WTC11 (cell line): ENCODE measurements around the gene CTTNBP2NL. TPM values are rescaled to one million over a fixed set of nuclear protein-coding genes. Genes with fewer than 3 reads are reported as not detected.

Source experiments
- ATAC-seq: fragments of 200-7000 bp; cut with Tn5 transposase; 2 replicates; pipeline ENCODE4 v1.10.0; 2021; ENCODE audit warnings: mild to moderate bottlenecking, moderate library complexity
- CTCF ChIA-PET: fragments of 300-600 bp; sonication (Branson Sonifier 250); formaldehyde crosslinking; loops from one replicate; lab custom pipeline; 2021; ENCODE audit warnings: antibody characterized with exemption; lab: Charles Lee
- POLR2A ChIA-PET: fragments of 350-600 bp; sonication (Branson Sonifier 250); formaldehyde crosslinking; loops from one replicate; lab custom pipeline; 2021; ENCODE audit warnings: antibody characterized with exemption; lab: Charles Lee
- DNase-seq: peaks from one replicate; pipeline ENCODE4 v3.0.0; 2021; ENCODE audit warnings: low spot score
- H3K27ac Mint-ChIP-seq: 2 replicates; pipeline ENCODE4 v1.8.0; 2021; ENCODE audit warnings: mixed read lengths
- H3K27me3 Mint-ChIP-seq: 2 replicates; pipeline ENCODE4 v1.8.0; 2021; ENCODE audit warnings: low read depth, mild to moderate bottlenecking, moderate library complexity, mixed read lengths
- H3K36me3 Mint-ChIP-seq: 2 replicates; pipeline ENCODE4 v1.8.0; 2021; ENCODE audit warnings: mixed read lengths
- H3K4me1 Mint-ChIP-seq: 2 replicates; pipeline ENCODE4 v1.8.0; 2022; ENCODE audit warnings: mixed read lengths
- H3K4me3 Mint-ChIP-seq: 2 replicates; pipeline ENCODE4 v1.8.0; 2021; ENCODE audit warnings: mild to moderate bottlenecking, moderate library complexity, mixed read lengths
- H3K9me3 Mint-ChIP-seq: 2 replicates; pipeline ENCODE4 v1.8.0; 2021; ENCODE audit warnings: mixed read lengths
- ATF3 ChIP-seq: sonication (generic); formaldehyde crosslinking; conservative IDR thresholded peaks from 2 replicates; pipeline ENCODE4 v1.8.1; 2022; ENCODE audit warnings: mild to moderate bottlenecking, missing genetic modification reagents
- E2F4 ChIP-seq: sonication (generic); formaldehyde crosslinking; IDR thresholded peaks from 2 replicates; pipeline ENCODE4 v1.8.1; 2022; ENCODE audit warnings: low read depth, mild to moderate bottlenecking, moderate library complexity, missing genetic modification reagents, borderline replicate concordance
- EMX1 ChIP-seq: fragments of 250-450 bp; sonication (Bioruptor Pico); IDR thresholded peaks from 2 replicates; pipeline ENCODE4 v1.8.0; 2021; ENCODE audit warnings: mild to moderate bottlenecking
- HMGXB4 ChIP-seq: sonication (generic); formaldehyde crosslinking; IDR thresholded peaks from 2 replicates; pipeline ENCODE4 v1.8.1; 2023; ENCODE audit warnings: mild to moderate bottlenecking, moderate library complexity, missing genetic modification reagents
- IRF2 ChIP-seq: sonication (generic); formaldehyde crosslinking; IDR thresholded peaks from 2 replicates; pipeline ENCODE4 v1.8.0; 2022; ENCODE audit warnings: low read depth, missing genetic modification reagents, borderline replicate concordance
- JUN ChIP-seq: sonication (generic); formaldehyde crosslinking; IDR thresholded peaks from 2 replicates; pipeline ENCODE4 v1.8.0; 2023; ENCODE audit warnings: mild to moderate bottlenecking, missing genetic modification reagents
- MAX ChIP-seq: sonication (generic); formaldehyde crosslinking; IDR thresholded peaks from 2 replicates; pipeline ENCODE4 v1.8.0; 2022; ENCODE audit warnings: mild to moderate bottlenecking, missing genetic modification reagents
- MYBL2 ChIP-seq: sonication (generic); formaldehyde crosslinking; IDR thresholded peaks from 2 replicates; pipeline ENCODE4 v1.8.1; 2023; ENCODE audit warnings: mild to moderate bottlenecking, moderate library complexity, missing genetic modification reagents
- NFE2L1 ChIP-seq: sonication (generic); formaldehyde crosslinking; IDR thresholded peaks from 2 replicates; pipeline ENCODE4 v1.8.1; 2023; ENCODE audit warnings: missing genetic modification reagents
- PRDM15 ChIP-seq: sonication (generic); formaldehyde crosslinking; IDR thresholded peaks from 2 replicates; pipeline ENCODE4 v1.8.0; 2022; ENCODE audit warnings: missing genetic modification reagents
- SP1 ChIP-seq: sonication (generic); formaldehyde crosslinking; conservative IDR thresholded peaks from 2 replicates; pipeline ENCODE4 v1.8.1; 2022; ENCODE audit warnings: missing genetic modification reagents
- TP53 ChIP-seq: sonication (generic); formaldehyde crosslinking; IDR thresholded peaks from 2 replicates; pipeline ENCODE4 v1.8.1; 2023; ENCODE audit warnings: mild to moderate bottlenecking, missing genetic modification reagents
- USF1 ChIP-seq: sonication (generic); formaldehyde crosslinking; IDR thresholded peaks from 2 replicates; pipeline ENCODE4 v1.8.0; 2022; ENCODE audit warnings: mild to moderate bottlenecking, missing genetic modification reagents
- USF2 ChIP-seq: sonication (generic); formaldehyde crosslinking; IDR thresholded peaks from 2 replicates; pipeline ENCODE4 v1.8.1; 2023; ENCODE audit warnings: mild to moderate bottlenecking, missing genetic modification reagents, moderate library complexity
- ZBTB43 ChIP-seq: sonication (generic); formaldehyde crosslinking; IDR thresholded peaks from 2 replicates; pipeline ENCODE4 v1.8.1; 2023; ENCODE audit warnings: mild to moderate bottlenecking, missing genetic modification reagents
- ZNF121 ChIP-seq: sonication (generic); formaldehyde crosslinking; IDR thresholded peaks from 2 replicates; pipeline ENCODE4 v1.8.0; 2023; ENCODE audit warnings: missing genetic modification reagents
- ZNF425 ChIP-seq: fragments of 250-450 bp; sonication (Bioruptor Pico); conservative IDR thresholded peaks from 2 replicates; pipeline ENCODE4 v1.9.0; 2021; ENCODE audit warnings: mild to moderate bottlenecking
- ZNF532 ChIP-seq: fragments of 250-450 bp; sonication (Bioruptor Pico); IDR thresholded peaks from 2 replicates; pipeline ENCODE4 v1.9.0; 2021; ENCODE audit warnings: mild to moderate bottlenecking, borderline replicate concordance
- total RNA-seq: library from RNA; stranded (reverse); gene quantifications from 3 replicates; pipeline ENCODE4 v1.2.3, GENCODE V29; 2021

The CTTNBP2NL gene
- total RNA-seq, 1 experiment from 2014 or later: 32.8 TPM

GRCh38 chr1:112462953-112463279, 66.9 kb downstream of the CTTNBP2NL start (continued):
- TF ChIP-seq ZNF532 (CRISPR knock-in tag): no peak

GRCh38 chr1:112464501-112464900, 68.5 kb downstream of the CTTNBP2NL start:
- no peaks in the 10 kb centered on the region for H3K9me3 Mint-ChIP-seq
- ChIA-PET CTCF (interaction anchor here (1.3 to 5.1 kb wide), 7 partner anchors 9 to 166 kb away, joined by 5 to 80 read pairs (median 5); partner anchors contain the start of gene CTTNBP2NL), POLR2A (no interaction called here)
- peaks cover 24% of the 10 kb centered on the region for H3K27me3 Mint-ChIP-seq
- DNase-seq (no peak), ATAC-seq (no peak; the same call in 1 of the 2 replicates)
- H3K4me1 Mint-ChIP-seq: peaks cover 41% of the 10 kb centered on the region
- H3K36me3 Mint-ChIP-seq: no peaks in the 10 kb centered on the region
- H3K4me3 Mint-ChIP-seq: no peak overlapping the region
- H3K27ac Mint-ChIP-seq: 0 out of 2 replicates have a peak overlapping the region, but pooled peaks have one; percentile 9
- TF ChIP-seq E2F4 (CRISPR knock-in tag) (no peak), ATF3 (CRISPR knock-in tag) (no peak), IRF2 (CRISPR knock-in tag) (no peak), USF1 (CRISPR knock-in tag) (no peak), MYBL2 (CRISPR knock-in tag) (no peak), ZNF121 (no peak), PRDM15 (CRISPR knock-in tag) (no peak), HMGXB4 (CRISPR knock-in tag) (no peak), JUN (no peak), EMX1 (CRISPR knock-in tag) (no peak), ZNF425 (CRISPR knock-in tag) (no peak), MAX (no peak), USF2 (CRISPR knock-in tag) (no peak), SP1 (CRISPR knock-in tag) (no peak), ZBTB43 (CRISPR knock-in tag) (no peak), NFE2L1 (CRISPR knock-in tag) (no peak), TP53 (CRISPR knock-in tag) (no peak)
